Tibial nerve (tissue), 4 donors: ENCODE measurements around the gene CEP85. TPM values are rescaled to one million over a fixed set of nuclear protein-coding genes. Genes with fewer than 3 reads are reported as not detected.
"Not testable (repeated sequence)": the region's sequence is repeated elsewhere in the genome, so short reads cannot be mapped to it uniquely, and the experiment has no call there.

Experiments used
- DNase-seq, 2 donors: peaks; one replicate each; pipeline ENCODE4 v3.0.0-alpha.2; 2019; ENCODE audit warnings: low spot score in 2 of 2
- H3K27ac ChIP-seq, 4 donors: fragments of 200-600 bp; sonication (generic) in 3 of 4; one replicate each; pipeline ENCODE4 v1.5.1; 2017 to 2019; ENCODE audit warnings: mild to moderate bottlenecking in 1 of 4
- H3K27me3 ChIP-seq, 2 donors: fragments of 200-600 bp; sonication (generic) in 1 of 2; one replicate each; pipeline versions ENCODE4 v1.5.1 to v1.6.0; 2017 to 2019
- H3K36me3 ChIP-seq, 3 donors: fragments of 200-600 bp; sonication (generic); one replicate each; pipeline ENCODE4 v1.5.1; 2018 to 2019
- H3K4me1 ChIP-seq, 4 donors: fragments of 200-600 bp; sonication (generic) in 3 of 4; one replicate each; pipeline ENCODE4 v1.5.1; 2017 to 2019
- H3K4me3 ChIP-seq, 4 donors: fragments of 200-600 bp; sonication (generic) in 3 of 4; one replicate each; pipeline ENCODE4 v1.5.1; 2017 to 2019; ENCODE audit warnings: mild to moderate bottlenecking in 1 of 4, moderate library complexity in 1 of 4
- H3K9me3 ChIP-seq, 4 donors: fragments of 200-600 bp; sonication (generic) in 3 of 4; one replicate each; pipeline ENCODE4 v1.5.1; 2017 to 2019
- EP300 ChIP-seq, 2 donors: sonication (generic); formaldehyde crosslinking; IDR thresholded peaks; one replicate each; pipeline ENCODE4 v1.6.1; 2017; ENCODE audit warnings: antibody characterized with exemption in 2 of 2, mild to moderate bottlenecking in 1 of 2
- POLR2A ChIP-seq, 2 donors: fragments of 450-650 bp; IDR thresholded peaks; one replicate each; pipeline ENCODE4 v1.6.1; 2017; ENCODE audit warnings: antibody characterized with exemption in 2 of 2, mild to moderate bottlenecking in 2 of 2, moderate library complexity in 2 of 2
- WGBS, 2 donors: methylation state at CpG; one replicate each; pipeline ENCODE4 v1.1.5; 2018; 5-methylcytosine and 5-hydroxymethylcytosine counted together
- total RNA-seq, 4 donors: library from RNA; depleted of rRNA; stranded (reverse); fragments of >200 nt; gene quantifications; one replicate each; pipeline ENCODE4 v1.1.0, GENCODE V29; 2016
- TF ChIP-seq, protein P1 (sequence below), 5 experiments: fragments of 200-600 bp in 3 of 5; fragments of 450-650 bp in 2 of 5; sonication (generic) in 3 of 5; IDR thresholded peaks; one replicate each; pipeline ENCODE4 v1.5.1; 2016 to 2019; ENCODE audit warnings: antibody characterized with exemption in 5 of 5, mild to moderate bottlenecking in 3 of 5, moderate library complexity in 2 of 5

CEP85 gene
- total RNA-seq, 4 donors from 2014 or later: 14.9 to 23.7 (median 20.0) TPM

- not testable (repeated sequence) for H3K4me3 ChIP-seq, H3K9me3 ChIP-seq, H3K27me3 ChIP-seq, DNase-seq, H3K36me3 ChIP-seq
- Histone ChIP-seq H3K27ac (peak overlapping the region in 1 of 4 donors; percentile 51), H3K4me1 (peaks cover 0 to 22% (median 8%) of the 10 kb centered on the region in 4 donors)
- 84 to 88% methylated on average over 21 of the region's 21 CpGs for WGBS, 2 donors
Observed at GRCh38 chr1:26307966-26308899, 74.2 kb downstream of the CEP85 start.

- TF ChIP-seq EP300 (IDR thresholded peaks at IDR 0.05) (no peak), POLR2A (IDR thresholded peaks at IDR 0.05) (no peak)
- TF ChIP-seq, protein P1, sequence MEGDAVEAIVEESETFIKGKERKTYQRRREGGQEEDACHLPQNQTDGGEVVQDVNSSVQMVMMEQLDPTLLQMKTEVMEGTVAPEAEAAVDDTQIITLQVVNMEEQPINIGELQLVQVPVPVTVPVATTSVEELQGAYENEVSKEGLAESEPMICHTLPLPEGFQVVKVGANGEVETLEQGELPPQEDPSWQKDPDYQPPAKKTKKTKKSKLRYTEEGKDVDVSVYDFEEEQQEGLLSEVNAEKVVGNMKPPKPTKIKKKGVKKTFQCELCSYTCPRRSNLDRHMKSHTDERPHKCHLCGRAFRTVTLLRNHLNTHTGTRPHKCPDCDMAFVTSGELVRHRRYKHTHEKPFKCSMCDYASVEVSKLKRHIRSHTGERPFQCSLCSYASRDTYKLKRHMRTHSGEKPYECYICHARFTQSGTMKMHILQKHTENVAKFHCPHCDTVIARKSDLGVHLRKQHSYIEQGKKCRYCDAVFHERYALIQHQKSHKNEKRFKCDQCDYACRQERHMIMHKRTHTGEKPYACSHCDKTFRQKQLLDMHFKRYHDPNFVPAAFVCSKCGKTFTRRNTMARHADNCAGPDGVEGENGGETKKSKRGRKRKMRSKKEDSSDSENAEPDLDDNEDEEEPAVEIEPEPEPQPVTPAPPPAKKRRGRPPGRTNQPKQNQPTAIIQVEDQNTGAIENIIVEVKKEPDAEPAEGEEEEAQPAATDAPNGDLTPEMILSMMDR (IDR thresholded peaks at IDR 0.05): no peak
- Histone ChIP-seq H3K9me3 (no peaks in the 10 kb centered on the region), H3K27me3 (no peaks in the 10 kb centered on the region), H3K4me3 (no peak overlapping the region), H3K4me1 (peaks cover 0 to 11% (median 0%) of the 10 kb centered on the region in 4 donors), H3K27ac (no peak overlapping the region), H3K36me3 (no peaks in the 10 kb centered on the region)
- no peak for DNase-seq
- WGBS, 2 donors: 86% methylated on average over 5 of the region's 5 CpGs
Observed at GRCh38 chr1:26314501-26314900, 80.5 kb downstream of the CEP85 start.

GRCh38 chr1:26315874-26316850 is 82.2 kb downstream of the CEP85 start:
- H3K36me3 ChIP-seq: no peaks in the 10 kb centered on the region
- H3K27me3 ChIP-seq: peaks cover 0 to 5% of the 10 kb centered on the region in 2 donors
- peaks cover 0 to 16% (median 2%) of the 10 kb centered on the region in 4 donors for H3K4me1 ChIP-seq
- no peak for DNase-seq
- WGBS, 2 donors: 80 to 85% methylated on average over 8 of the region's 8 CpGs
- TF ChIP-seq, protein P1 (IDR thresholded peaks at IDR 0.05): no peak
- TF ChIP-seq EP300 (IDR thresholded peaks at IDR 0.05): no peak
- TF ChIP-seq POLR2A (IDR thresholded peaks at IDR 0.05): no peak
- H3K9me3 ChIP-seq: no peaks in the 10 kb centered on the region
- no peak overlapping the region for H3K4me3 ChIP-seq
- peak overlapping the region in 1 of 4 donors; percentile 26 for H3K27ac ChIP-seq

GRCh38 chr1:26317146-26317545 is 83.1 kb downstream of the CEP85 start:
- H3K27me3 ChIP-seq: peaks cover 0 to 5% of the 10 kb centered on the region in 2 donors
- no peak for DNase-seq
- no peak for TF ChIP-seq EP300 (IDR thresholded peaks at IDR 0.05)
- no peak for TF ChIP-seq POLR2A (IDR thresholded peaks at IDR 0.05)
- TF ChIP-seq, protein P1 (IDR thresholded peaks at IDR 0.05): no peak
- H3K9me3 ChIP-seq: no peaks in the 10 kb centered on the region
- H3K36me3 ChIP-seq: no peaks in the 10 kb centered on the region
- no peak overlapping the region for H3K27ac ChIP-seq
- WGBS, 2 donors: 85 to 87% methylated on average over 2 of the region's 2 CpGs
- H3K4me3 ChIP-seq: no peak overlapping the region
- peaks cover 0 to 16% (median 5%) of the 10 kb centered on the region in 4 donors for H3K4me1 ChIP-seq

- 62 to 78% methylated on average over 12 of the region's 12 CpGs for WGBS, 2 donors
- Histone ChIP-seq H3K27ac (peak within 1 kb of the TSS in 2 of 4 donors; percentile 28 to 64), H3K27me3 (peaks cover 0 to 5% of the 10 kb centered on the region in 2 donors), H3K36me3 (no peaks in the 10 kb centered on the region), H3K9me3 (no peaks in the 10 kb centered on the region), H3K4me3 (peak within 1 kb of the TSS in 1 of 4 donors; percentile 46), H3K4me1 (peaks cover 0 to 16% (median 5%) of the 10 kb centered on the region in 4 donors)
- no peak for DNase-seq
- TF ChIP-seq, protein P1 (IDR thresholded peaks at IDR 0.05): no peak
- TF ChIP-seq EP300 (IDR thresholded peaks at IDR 0.05) (no peak), POLR2A (IDR thresholded peaks at IDR 0.05) (no peak)
Observed at GRCh38 chr1:26317612-26318337, 83.8 kb downstream of the CEP85 start, which contains the start of gene CD52. Gene CD52 (plus strand): TSS chr1:26317958. CDS start chr1:26318018, 60 bp downstream.
